ENCODE measurements around the gene SFXN2.

GRCh38 chr10:102677331-102678067, 36.9 kb upstream of the SFXN2 start:
- TF ChIP-seq CTCF (conservative IDR thresholded peaks at IDR 0.05) (no peak), EZH2 (IDR thresholded peaks at IDR 0.05; ENCODE audit: low read depth) (no peak)

Data from PC-9 (cell line).